DOHH2 (cell line): ENCODE results near the gene COX19.

Source experiments
- H3F3A ChIP-seq: fragments of 200-600 bp; sonication (generic), shearing (Covaris generic); 2 replicates; pipeline ENCODE4 v1.6.0; 2016; ENCODE audit warnings: antibody characterized with exemption, mild to moderate bottlenecking; ENCODE audit not compliant: control insufficient read depth, insufficient read depth
- H3K27ac ChIP-seq: fragments of 200-600 bp; sonication (generic); 2 replicates; pipeline ENCODE4 v1.5.1; 2014; ENCODE audit warnings: low read depth, mild to moderate bottlenecking, low read length, moderate library complexity
- H3K27me3 ChIP-seq: fragments of 200-600 bp; sonication (generic); 2 replicates; pipeline ENCODE4 v1.6.1; 2014; ENCODE audit warnings: mild to moderate bottlenecking, low read length, mixed read lengths; ENCODE audit not compliant: control insufficient read depth
- H3K36me3 ChIP-seq: fragments of 200-600 bp; sonication (generic); 2 replicates; pipeline ENCODE4 v1.6.1; 2014; ENCODE audit warnings: mild to moderate bottlenecking, low read length, moderate library complexity, mixed read lengths; ENCODE audit not compliant: control insufficient read depth
- H3K4me1 ChIP-seq: fragments of 200-600 bp; sonication (generic); 2 replicates; pipeline ENCODE4 v1.6.1; 2014; ENCODE audit warnings: mild to moderate bottlenecking, low read length, mixed read lengths; ENCODE audit not compliant: control insufficient read depth
- H3K4me2 ChIP-seq: fragments of 200-600 bp; sonication (generic); 2 replicates; pipeline ENCODE4 v1.6.0; 2014; ENCODE audit warnings: mild to moderate bottlenecking, low read length, moderate library complexity
- H3K4me3 ChIP-seq: fragments of 200-600 bp; sonication (generic); 2 replicates; pipeline ENCODE4 v1.5.1; 2014; ENCODE audit warnings: mild to moderate bottlenecking, low read length, mixed read lengths
- H3K79me2 ChIP-seq: fragments of 200-600 bp; sonication (generic); 2 replicates; pipeline ENCODE4 v1.6.1; 2014; ENCODE audit warnings: mild to moderate bottlenecking, low read length, mixed read lengths; ENCODE audit not compliant: control insufficient read depth
- H3K9me2 ChIP-seq: fragments of 200-600 bp; sonication (generic); replicated peaks from 2 replicates; pipeline ENCODE4 v1.6.1; 2014; ENCODE audit warnings: mild to moderate bottlenecking, low read length, mixed read lengths; ENCODE audit not compliant: control insufficient read depth
- H3K9me3 ChIP-seq: fragments of 200-600 bp; sonication (generic); 2 replicates; pipeline ENCODE4 v1.6.1; 2014; ENCODE audit warnings: antibody characterized with exemption, low read length, mixed read lengths; ENCODE audit not compliant: control insufficient read depth, insufficient read depth
- H4K20me1 ChIP-seq: fragments of 200-600 bp; sonication (generic); 2 replicates; pipeline ENCODE4 v1.6.0; 2014; ENCODE audit warnings: low read depth, mild to moderate bottlenecking, antibody characterized with exemption, low read length, moderate library complexity; ENCODE audit not compliant: control insufficient read depth, insufficient read depth
- EZH2phosphoT487 ChIP-seq: fragments of 200-600 bp; sonication (generic); IDR thresholded peaks from 2 replicates; pipeline ENCODE4 v1.6.1; 2017; ENCODE audit warnings: borderline replicate concordance, mild to moderate bottlenecking, antibody characterized with exemption, low read length, moderate library complexity, mixed read lengths
- TF ChIP-seq, protein P1 (sequence below): fragments of 200-600 bp; sonication (generic); IDR thresholded peaks from one replicate; pipeline ENCODE4 v1.5.1; 2014; ENCODE audit warnings: antibody characterized with exemption, mild to moderate bottlenecking, low read depth, low read length; ENCODE audit not compliant: poor library complexity, severe bottlenecking

The COX19 gene

GRCh38 chr7:927031-927671 lies 48.2 kb downstream of the COX19 start:
- TF ChIP-seq EZH2phosphoT487 = no peak
- H3K79me2 ChIP-seq = no peaks in the 10 kb centered on the region
- no peaks in the 10 kb centered on the region for H3K9me2 ChIP-seq
- H3K36me3 ChIP-seq = no peaks in the 10 kb centered on the region
- H3K4me2 ChIP-seq = no peak overlapping the region
- no peaks in the 10 kb centered on the region; the same call in 1 of the 2 replicates for H3F3A ChIP-seq
- peaks cover 83% of the 10 kb centered on the region for H3K27me3 ChIP-seq
- 0 out of 2 replicates have a peak, but pooled peaks cover 3% of the 10 kb centered on the region for H4K20me1 ChIP-seq
- no peaks in the 10 kb centered on the region for H3K9me3 ChIP-seq
- H3K4me3 ChIP-seq = no peak overlapping the region
- peaks cover 28% of the 10 kb centered on the region for H3K4me1 ChIP-seq
- H3K27ac ChIP-seq = no peak overlapping the region

GRCh38 chr7:926061-927030 lies 49.0 kb downstream of the COX19 start:
- Histone ChIP-seq H3K27ac (no peak overlapping the region), H3K4me2 (no peak overlapping the region), H3K79me2 (no peaks in the 10 kb centered on the region), H3K9me3 (no peaks in the 10 kb centered on the region), H4K20me1 (0 out of 2 replicates have a peak, but pooled peaks cover 3% of the 10 kb centered on the region), H3K27me3 (peaks cover 85% of the 10 kb centered on the region), H3K4me1 (peaks cover 28% of the 10 kb centered on the region), H3K4me3 (no peak overlapping the region), H3K36me3 (no peaks in the 10 kb centered on the region), H3K9me2 (no peaks in the 10 kb centered on the region), H3F3A (no peaks in the 10 kb centered on the region; the same call in 1 of the 2 replicates)
- no peak for TF ChIP-seq EZH2phosphoT487
- TF ChIP-seq, protein P1, sequence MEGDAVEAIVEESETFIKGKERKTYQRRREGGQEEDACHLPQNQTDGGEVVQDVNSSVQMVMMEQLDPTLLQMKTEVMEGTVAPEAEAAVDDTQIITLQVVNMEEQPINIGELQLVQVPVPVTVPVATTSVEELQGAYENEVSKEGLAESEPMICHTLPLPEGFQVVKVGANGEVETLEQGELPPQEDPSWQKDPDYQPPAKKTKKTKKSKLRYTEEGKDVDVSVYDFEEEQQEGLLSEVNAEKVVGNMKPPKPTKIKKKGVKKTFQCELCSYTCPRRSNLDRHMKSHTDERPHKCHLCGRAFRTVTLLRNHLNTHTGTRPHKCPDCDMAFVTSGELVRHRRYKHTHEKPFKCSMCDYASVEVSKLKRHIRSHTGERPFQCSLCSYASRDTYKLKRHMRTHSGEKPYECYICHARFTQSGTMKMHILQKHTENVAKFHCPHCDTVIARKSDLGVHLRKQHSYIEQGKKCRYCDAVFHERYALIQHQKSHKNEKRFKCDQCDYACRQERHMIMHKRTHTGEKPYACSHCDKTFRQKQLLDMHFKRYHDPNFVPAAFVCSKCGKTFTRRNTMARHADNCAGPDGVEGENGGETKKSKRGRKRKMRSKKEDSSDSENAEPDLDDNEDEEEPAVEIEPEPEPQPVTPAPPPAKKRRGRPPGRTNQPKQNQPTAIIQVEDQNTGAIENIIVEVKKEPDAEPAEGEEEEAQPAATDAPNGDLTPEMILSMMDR = no peak

DNA sequence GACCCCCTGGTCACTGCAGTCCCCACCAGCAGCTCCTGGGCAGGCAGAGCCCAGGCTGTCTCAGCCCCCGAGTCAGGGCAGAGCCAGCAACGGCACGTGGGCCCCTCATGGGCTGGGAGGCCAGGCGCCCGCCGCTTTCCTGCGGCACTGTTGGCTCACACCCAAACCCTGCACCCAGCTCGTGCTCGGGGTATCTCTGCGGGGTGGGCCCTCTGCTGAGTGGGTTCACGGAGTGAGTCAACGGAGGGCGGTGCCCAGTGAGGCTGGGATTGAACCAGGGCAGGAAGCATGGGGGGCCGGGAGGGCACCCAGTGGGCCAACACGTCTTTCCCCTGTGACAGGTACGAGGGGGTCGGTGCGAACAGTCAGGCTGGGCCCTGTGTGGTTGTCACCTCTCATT lies 49.7 kb downstream of the COX19 start:
- no peak overlapping the region for H3K27ac ChIP-seq
- TF ChIP-seq, protein P1 = no peak
- no peak for TF ChIP-seq EZH2phosphoT487
- peaks cover 28% of the 10 kb centered on the region for H3K4me1 ChIP-seq
- no peaks in the 10 kb centered on the region for H3K9me3 ChIP-seq
- H3K27me3 ChIP-seq = peaks cover 85% of the 10 kb centered on the region
- no peaks in the 10 kb centered on the region; the same call in 1 of the 2 replicates for H3F3A ChIP-seq
- H3K36me3 ChIP-seq = no peaks in the 10 kb centered on the region
- H4K20me1 ChIP-seq = 0 out of 2 replicates have a peak, but pooled peaks cover 3% of the 10 kb centered on the region
- H3K9me2 ChIP-seq = no peaks in the 10 kb centered on the region
- no peak overlapping the region for H3K4me3 ChIP-seq
- H3K4me2 ChIP-seq = no peak overlapping the region
- no peaks in the 10 kb centered on the region for H3K79me2 ChIP-seq
